ENCODE data around the gene ADAMTS8. TPM values are rescaled to one million over a fixed set of nuclear protein-coding genes. Genes with fewer than 3 reads are reported as not detected.

ADAMTS8 gene
- total RNA-seq, 1 donor from 2014 or later: 1.0 TPM

DNA sequence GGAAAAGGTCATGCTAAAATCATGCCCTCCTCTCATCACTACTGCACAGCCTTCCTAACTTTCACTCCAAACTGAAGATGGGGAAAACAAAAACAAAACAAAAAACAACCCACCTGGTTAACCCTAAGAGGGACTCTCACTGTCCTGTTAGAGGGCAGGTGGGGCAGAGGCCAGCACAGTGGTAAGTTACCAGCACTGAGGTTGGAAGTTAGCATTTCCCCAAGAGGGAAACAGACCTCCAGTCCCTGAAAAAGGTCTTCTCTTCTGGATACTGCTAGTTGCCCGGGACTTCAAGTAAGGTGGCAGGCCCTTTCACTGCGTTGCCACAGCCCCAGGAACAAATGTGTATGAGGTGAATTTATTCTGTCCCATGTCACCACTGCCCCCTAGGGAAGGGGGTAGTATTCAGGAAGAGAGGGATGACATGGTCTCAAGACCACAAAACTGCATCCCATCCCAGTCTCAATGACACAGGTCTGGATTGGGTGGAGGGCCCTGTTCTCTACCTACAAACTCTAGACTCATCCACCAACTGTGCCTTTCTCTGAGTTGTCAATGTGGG is 792 bp upstream of the ADAMTS8 start:
- TF ChIP-seq, protein P1, sequence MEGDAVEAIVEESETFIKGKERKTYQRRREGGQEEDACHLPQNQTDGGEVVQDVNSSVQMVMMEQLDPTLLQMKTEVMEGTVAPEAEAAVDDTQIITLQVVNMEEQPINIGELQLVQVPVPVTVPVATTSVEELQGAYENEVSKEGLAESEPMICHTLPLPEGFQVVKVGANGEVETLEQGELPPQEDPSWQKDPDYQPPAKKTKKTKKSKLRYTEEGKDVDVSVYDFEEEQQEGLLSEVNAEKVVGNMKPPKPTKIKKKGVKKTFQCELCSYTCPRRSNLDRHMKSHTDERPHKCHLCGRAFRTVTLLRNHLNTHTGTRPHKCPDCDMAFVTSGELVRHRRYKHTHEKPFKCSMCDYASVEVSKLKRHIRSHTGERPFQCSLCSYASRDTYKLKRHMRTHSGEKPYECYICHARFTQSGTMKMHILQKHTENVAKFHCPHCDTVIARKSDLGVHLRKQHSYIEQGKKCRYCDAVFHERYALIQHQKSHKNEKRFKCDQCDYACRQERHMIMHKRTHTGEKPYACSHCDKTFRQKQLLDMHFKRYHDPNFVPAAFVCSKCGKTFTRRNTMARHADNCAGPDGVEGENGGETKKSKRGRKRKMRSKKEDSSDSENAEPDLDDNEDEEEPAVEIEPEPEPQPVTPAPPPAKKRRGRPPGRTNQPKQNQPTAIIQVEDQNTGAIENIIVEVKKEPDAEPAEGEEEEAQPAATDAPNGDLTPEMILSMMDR (IDR thresholded peaks at IDR 0.05): no peak
- no peaks in the 10 kb centered on the region for H3K9me3 Mint-ChIP-seq (ENCODE audit: low read depth)
- peaks cover 19% of the 10 kb centered on the region for H3K4me1 Mint-ChIP-seq (ENCODE audit: low read depth)
- no peak for DNase-seq (ENCODE audit: low spot score)
- peak overlapping the region; percentile 67 for H3K4me3 Mint-ChIP-seq (ENCODE audit: unreplicated experiment)
- no peak overlapping the region for H3K27ac Mint-ChIP-seq (ENCODE audit: unreplicated experiment)
- H3K27me3 Mint-ChIP-seq (ENCODE audit: low read depth): peaks cover 55% of the 10 kb centered on the region
- H3K36me3 Mint-ChIP-seq (ENCODE audit: low read depth): peaks cover 2% of the 10 kb centered on the region

DNA sequence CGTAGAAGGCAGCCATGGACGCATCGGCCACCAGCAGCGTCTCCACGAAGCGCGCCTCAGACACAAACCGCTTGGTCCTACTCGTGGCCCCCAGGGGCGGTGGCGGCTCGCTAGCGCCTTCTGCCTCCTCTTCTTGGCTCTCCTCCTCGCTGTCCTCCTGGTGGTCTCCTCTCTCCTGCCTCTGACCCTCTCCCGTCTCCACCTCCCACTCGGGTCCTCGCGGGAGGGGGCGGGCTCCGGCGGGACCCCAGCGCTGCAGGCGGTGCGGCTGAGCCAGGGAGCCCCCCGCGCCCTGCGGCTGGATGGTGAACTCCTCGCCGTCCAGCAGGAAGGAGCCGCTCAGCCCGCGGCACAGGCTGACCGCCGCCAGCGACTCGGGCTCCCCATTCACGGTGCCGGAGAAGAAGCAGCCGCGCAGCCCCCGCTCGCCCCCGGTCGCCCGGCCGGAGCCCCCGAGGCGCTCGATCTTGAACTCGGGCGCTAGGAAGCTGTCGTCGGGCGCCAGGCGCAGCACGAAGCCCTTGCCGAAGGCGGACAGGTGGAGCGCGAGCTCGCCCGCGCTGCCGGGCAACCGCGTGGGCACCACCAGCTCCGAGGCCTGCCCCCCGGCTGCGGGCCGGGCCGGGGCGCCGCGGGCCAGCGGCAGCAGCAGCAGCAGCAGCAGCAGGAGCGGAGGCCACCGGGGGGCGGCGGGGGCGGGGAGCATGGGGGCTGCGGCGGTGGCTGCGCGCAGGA is 661 bp downstream of the ADAMTS8 start:
- Mint-ChIP-seq H3K36me3 (ENCODE audit: low read depth) (peaks cover 2% of the 10 kb centered on the region), H3K27me3 (ENCODE audit: low read depth) (peaks cover 63% of the 10 kb centered on the region), H3K27ac (ENCODE audit: unreplicated experiment) (no peak overlapping the region), H3K4me1 (ENCODE audit: low read depth) (peaks cover 19% of the 10 kb centered on the region), H3K9me3 (ENCODE audit: low read depth) (no peaks in the 10 kb centered on the region), H3K4me3 (ENCODE audit: unreplicated experiment) (peak overlapping the region; percentile 58)
- TF ChIP-seq, protein P1 (IDR thresholded peaks at IDR 0.05): peak; percentile 65
- DNase-seq (ENCODE audit: low spot score): no peak

DNA sequence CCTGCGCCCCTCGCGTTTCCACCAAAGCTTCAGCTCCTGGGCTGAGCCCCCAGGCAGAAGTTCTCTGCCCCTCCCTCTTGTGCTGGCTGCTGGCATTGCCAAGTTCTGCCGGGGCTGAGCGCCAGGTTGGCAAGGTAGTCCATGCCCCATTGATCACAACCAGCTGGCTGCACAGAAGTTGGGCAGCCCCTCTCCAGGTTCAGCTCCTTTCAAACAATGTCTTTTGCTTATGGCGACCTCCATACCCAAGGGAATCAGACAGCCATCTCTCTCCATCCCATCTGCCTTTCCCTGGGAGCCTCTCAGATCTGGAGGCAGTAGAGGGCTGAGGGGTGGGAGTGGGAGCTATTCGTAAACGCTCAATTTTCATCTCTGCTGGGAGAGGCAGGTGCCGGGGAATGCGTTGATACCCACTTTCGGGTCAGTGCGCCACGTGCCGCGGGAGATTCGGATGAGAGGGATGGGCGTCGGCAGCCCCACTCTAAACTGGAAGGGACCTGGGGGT is 1.5 kb downstream of the ADAMTS8 start:
- TF ChIP-seq, protein P1 (IDR thresholded peaks at IDR 0.05): no peak
- H3K4me1 Mint-ChIP-seq (ENCODE audit: low read depth): peaks cover 19% of the 10 kb centered on the region
- H3K9me3 Mint-ChIP-seq (ENCODE audit: low read depth): no peaks in the 10 kb centered on the region
- H3K36me3 Mint-ChIP-seq (ENCODE audit: low read depth): peaks cover 2% of the 10 kb centered on the region
- no peak overlapping the region for H3K27ac Mint-ChIP-seq (ENCODE audit: unreplicated experiment)
- H3K27me3 Mint-ChIP-seq (ENCODE audit: low read depth): peaks cover 70% of the 10 kb centered on the region
- peak overlapping the region; percentile 58 for H3K4me3 Mint-ChIP-seq (ENCODE audit: unreplicated experiment)
- no peak for DNase-seq (ENCODE audit: low spot score)

DNA sequence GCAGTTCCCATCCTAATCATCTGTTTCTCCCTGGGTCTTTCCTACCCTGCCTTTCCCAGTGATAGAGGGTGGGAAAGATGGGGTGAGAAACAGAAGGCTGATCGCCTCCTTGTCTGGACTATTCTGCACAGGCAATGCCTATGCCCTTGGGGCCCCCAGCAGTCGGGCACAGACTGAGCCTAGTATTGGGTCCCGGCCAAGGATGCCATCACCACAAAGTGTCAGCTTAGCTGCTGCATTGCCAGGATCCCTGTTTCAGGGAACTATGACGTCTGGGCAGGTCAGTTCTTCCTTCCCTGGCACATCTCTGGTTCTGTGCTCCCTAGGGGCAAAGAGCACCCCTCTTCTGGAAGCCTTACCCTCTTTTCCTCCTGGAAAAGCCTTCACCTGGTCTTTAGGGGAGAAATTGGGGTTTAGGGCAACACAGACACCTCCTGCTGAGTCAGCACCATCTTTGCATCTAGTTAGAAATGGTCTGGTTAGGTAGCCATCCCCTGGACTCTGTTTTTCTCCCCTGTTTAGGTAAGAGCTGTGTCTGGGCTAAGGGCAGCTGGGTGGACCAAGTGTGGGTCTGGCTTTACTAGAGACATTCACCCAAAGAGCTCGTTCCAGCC is 2.1 kb downstream of the ADAMTS8 start:
- H3K27me3 Mint-ChIP-seq (ENCODE audit: low read depth): peaks cover 70% of the 10 kb centered on the region
- peaks cover 19% of the 10 kb centered on the region for H3K4me1 Mint-ChIP-seq (ENCODE audit: low read depth)
- TF ChIP-seq, protein P1 (IDR thresholded peaks at IDR 0.05): no peak
- H3K4me3 Mint-ChIP-seq (ENCODE audit: unreplicated experiment): no peak overlapping the region
- DNase-seq (ENCODE audit: low spot score): no peak
- H3K9me3 Mint-ChIP-seq (ENCODE audit: low read depth): no peaks in the 10 kb centered on the region
- H3K27ac Mint-ChIP-seq (ENCODE audit: unreplicated experiment): no peak overlapping the region
- H3K36me3 Mint-ChIP-seq (ENCODE audit: low read depth): peaks cover 2% of the 10 kb centered on the region

DNA sequence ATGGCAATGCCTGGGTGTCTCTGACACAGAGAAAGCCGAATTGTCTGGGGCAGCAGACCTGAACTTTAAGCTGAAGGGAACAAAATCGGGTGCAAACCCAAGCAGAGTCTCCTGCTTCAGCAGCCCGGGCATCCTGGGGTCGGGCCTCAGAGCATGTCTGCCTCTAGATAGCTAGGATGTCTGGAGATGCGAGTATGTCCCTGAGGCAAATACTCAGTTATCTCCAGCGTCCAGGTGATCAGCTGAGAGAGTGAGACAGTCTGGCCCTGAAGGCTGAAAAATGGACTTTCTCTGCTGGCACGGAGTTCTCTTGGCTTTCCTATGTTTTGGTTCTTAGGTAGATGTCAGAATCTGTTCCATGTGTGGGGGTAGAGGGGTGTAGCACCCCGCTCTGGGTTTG is 3.3 kb downstream of the ADAMTS8 start:
- no peaks in the 10 kb centered on the region for H3K9me3 Mint-ChIP-seq (ENCODE audit: low read depth)
- DNase-seq (ENCODE audit: low spot score): no peak
- peaks cover 19% of the 10 kb centered on the region for H3K4me1 Mint-ChIP-seq (ENCODE audit: low read depth)
- no peak overlapping the region for H3K4me3 Mint-ChIP-seq (ENCODE audit: unreplicated experiment)
- H3K36me3 Mint-ChIP-seq (ENCODE audit: low read depth): peaks cover 2% of the 10 kb centered on the region
- TF ChIP-seq, protein P1 (IDR thresholded peaks at IDR 0.05): no peak
- no peak overlapping the region for H3K27ac Mint-ChIP-seq (ENCODE audit: unreplicated experiment)
- peaks cover 68% of the 10 kb centered on the region for H3K27me3 Mint-ChIP-seq (ENCODE audit: low read depth)

Measured in chondrocyte (in vitro differentiated cells).